ENCODE measurements around the gene KRT1.

GRCh38 chr12:52667509-52667908 is 12.7 kb downstream of the KRT1 start:
- TF ChIP-seq, protein P1, sequence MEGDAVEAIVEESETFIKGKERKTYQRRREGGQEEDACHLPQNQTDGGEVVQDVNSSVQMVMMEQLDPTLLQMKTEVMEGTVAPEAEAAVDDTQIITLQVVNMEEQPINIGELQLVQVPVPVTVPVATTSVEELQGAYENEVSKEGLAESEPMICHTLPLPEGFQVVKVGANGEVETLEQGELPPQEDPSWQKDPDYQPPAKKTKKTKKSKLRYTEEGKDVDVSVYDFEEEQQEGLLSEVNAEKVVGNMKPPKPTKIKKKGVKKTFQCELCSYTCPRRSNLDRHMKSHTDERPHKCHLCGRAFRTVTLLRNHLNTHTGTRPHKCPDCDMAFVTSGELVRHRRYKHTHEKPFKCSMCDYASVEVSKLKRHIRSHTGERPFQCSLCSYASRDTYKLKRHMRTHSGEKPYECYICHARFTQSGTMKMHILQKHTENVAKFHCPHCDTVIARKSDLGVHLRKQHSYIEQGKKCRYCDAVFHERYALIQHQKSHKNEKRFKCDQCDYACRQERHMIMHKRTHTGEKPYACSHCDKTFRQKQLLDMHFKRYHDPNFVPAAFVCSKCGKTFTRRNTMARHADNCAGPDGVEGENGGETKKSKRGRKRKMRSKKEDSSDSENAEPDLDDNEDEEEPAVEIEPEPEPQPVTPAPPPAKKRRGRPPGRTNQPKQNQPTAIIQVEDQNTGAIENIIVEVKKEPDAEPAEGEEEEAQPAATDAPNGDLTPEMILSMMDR (IDR thresholded peaks at IDR 0.05): no peak
- no peak for TF ChIP-seq POLR2A (IDR thresholded peaks at IDR 0.05)
